Mesothelial cell of epicardium (in vitro differentiated cells): ENCODE results near the gene BACE2. TPM values are rescaled to one million over a fixed set of nuclear protein-coding genes. Genes with fewer than 3 reads are reported as not detected.

ENCODE experiments used
- DNase-seq, 2 experiments: peaks; one replicate each; pipeline ENCODE4 v3.0.0; 2021; ENCODE audit warnings: low spot score in 2 of 2; ENCODE audit not compliant: unreplicated experiment in 2 of 2
- H3K27ac Mint-ChIP-seq: 2 replicates; pipeline ENCODE4 v1.8.0; 2021; ENCODE audit warnings: mixed read lengths
- H3K27me3 Mint-ChIP-seq: 2 replicates; pipeline ENCODE4 v1.8.0; 2021; ENCODE audit warnings: low read depth, mixed read lengths
- H3K36me3 Mint-ChIP-seq: 2 replicates; pipeline ENCODE4 v1.8.0; 2021; ENCODE audit warnings: mixed read lengths
- H3K4me1 Mint-ChIP-seq: 2 replicates; pipeline ENCODE4 v1.8.0; 2021; ENCODE audit warnings: mixed read lengths
- H3K4me3 Mint-ChIP-seq: 2 replicates; pipeline ENCODE4 v1.8.0; 2021; ENCODE audit warnings: mild to moderate bottlenecking, moderate library complexity, mixed read lengths
- H3K9me3 Mint-ChIP-seq: 2 replicates; pipeline ENCODE4 v1.8.0; 2021; ENCODE audit warnings: mixed read lengths
- total RNA-seq: library from RNA; stranded (reverse); gene quantifications from 3 replicates; pipeline ENCODE4 v1.2.1, GENCODE V29; 2021
- TF ChIP-seq, protein P1 (sequence below): fragments of 200-600 bp; sonication (generic); IDR thresholded peaks from one replicate; pipeline ENCODE4 v1.5.0; 2021; ENCODE audit warnings: antibody characterized with exemption; ENCODE audit not compliant: unreplicated experiment

BACE2 gene
- total RNA-seq, 1 donor from 2014 or later, result 31.3 TPM

DNA sequence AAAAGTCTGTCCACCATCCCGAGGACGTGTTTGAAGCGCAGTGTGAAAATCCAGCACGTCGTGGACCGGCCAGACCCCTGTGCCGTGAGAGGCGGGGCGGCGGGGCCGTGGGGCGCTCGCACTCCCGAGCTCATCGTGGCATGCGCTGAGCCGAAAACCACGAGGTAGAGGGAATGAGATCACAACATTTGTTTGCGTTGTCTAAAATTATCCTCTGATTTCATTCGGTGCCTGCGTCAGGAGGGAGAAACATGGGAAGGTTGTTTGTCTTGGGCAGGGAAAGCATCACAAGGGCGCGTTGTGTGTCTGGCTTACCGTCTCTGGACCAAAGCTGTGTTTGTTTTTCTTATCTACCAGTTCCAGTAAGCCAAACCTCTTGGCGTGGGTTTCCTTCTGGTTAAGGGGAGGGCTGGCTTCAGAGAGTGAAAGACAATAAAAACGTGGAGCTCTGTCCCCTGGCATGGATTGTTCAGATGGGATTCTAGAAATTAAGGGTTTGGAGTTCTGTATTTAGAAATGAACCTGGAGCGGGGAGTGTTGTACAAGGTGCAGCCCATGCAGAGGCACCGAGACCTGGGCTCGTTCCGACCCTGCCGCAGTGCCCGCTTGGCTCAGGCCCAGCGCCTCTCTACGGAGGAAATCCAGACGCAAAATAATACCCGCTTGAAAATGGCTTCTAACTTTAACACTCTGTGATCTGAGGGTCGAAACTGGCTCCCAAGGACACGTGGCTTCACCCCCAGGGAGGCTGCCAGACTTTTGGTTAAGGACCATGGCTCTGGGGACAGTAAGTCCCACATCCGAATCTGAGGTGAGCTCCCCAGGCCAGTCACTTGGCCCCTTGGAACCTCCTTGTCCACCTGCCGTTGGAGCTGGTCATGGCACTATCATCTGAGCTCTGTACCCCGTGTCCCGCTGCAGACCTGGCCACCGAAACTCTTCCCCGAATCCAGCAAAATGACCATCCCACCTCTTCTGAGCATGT is 79.9 kb downstream of the BACE2 start:
- peaks cover 53% of the 10 kb centered on the region for H3K36me3 Mint-ChIP-seq

DNA sequence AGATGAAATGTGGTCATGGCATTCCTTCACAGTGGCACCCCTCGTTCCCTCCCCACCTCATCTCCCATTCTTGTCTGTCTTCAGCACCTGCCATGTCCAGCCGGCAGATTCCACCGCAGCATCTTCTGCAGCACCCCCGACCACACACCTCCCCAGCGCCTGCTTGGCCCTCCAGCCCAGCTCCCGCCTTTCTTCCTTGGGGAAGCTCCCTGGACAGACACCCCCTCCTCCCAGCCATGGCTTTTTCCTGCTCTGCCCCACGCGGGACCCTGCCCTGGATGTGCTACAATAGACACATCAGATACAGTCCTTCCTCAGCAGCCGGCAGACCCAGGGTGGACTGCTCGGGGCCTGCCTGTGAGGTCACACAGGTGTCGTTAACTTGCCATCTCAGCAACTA is 81.5 kb downstream of the BACE2 start:
- Mint-ChIP-seq H3K36me3 (peaks cover 59% of the 10 kb centered on the region), H3K27me3 (no peaks in the 10 kb centered on the region), H3K27ac (no peak overlapping the region), H3K4me1 (no peaks in the 10 kb centered on the region), H3K9me3 (peaks cover 5% of the 10 kb centered on the region), H3K4me3 (no peak overlapping the region)
- no peak for DNase-seq
- TF ChIP-seq, protein P1, sequence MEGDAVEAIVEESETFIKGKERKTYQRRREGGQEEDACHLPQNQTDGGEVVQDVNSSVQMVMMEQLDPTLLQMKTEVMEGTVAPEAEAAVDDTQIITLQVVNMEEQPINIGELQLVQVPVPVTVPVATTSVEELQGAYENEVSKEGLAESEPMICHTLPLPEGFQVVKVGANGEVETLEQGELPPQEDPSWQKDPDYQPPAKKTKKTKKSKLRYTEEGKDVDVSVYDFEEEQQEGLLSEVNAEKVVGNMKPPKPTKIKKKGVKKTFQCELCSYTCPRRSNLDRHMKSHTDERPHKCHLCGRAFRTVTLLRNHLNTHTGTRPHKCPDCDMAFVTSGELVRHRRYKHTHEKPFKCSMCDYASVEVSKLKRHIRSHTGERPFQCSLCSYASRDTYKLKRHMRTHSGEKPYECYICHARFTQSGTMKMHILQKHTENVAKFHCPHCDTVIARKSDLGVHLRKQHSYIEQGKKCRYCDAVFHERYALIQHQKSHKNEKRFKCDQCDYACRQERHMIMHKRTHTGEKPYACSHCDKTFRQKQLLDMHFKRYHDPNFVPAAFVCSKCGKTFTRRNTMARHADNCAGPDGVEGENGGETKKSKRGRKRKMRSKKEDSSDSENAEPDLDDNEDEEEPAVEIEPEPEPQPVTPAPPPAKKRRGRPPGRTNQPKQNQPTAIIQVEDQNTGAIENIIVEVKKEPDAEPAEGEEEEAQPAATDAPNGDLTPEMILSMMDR, result no peak

More for the DNA sequence above, 79.9 kb downstream of the BACE2 start:
- Mint-ChIP-seq H3K4me1 (no peaks in the 10 kb centered on the region), H3K27me3 (no peaks in the 10 kb centered on the region), H3K9me3 (no peaks in the 10 kb centered on the region), H3K27ac (no peak overlapping the region), H3K4me3 (no peak overlapping the region)
- no peak for DNase-seq
- TF ChIP-seq, protein P1, result no peak

DNA sequence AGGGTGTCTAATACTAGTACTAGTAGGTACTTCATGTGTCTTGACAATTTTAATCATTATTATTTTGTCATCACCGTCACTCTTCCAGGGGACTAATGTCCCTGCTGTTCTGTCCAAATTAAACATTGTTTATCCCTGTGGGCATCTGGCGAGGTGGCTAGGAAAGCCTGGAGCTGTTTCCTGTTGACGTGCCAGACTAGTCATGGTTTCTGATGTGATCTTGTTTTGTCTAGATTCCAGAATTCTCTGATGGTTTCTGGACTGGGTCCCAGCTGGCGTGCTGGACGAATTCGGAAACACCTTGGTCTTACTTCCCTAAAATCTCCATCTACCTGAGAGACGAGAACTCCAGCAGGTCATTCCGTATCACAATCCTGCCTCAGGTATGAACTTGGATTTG is 82.6 kb downstream of the BACE2 start:
- no peak overlapping the region for H3K4me3 Mint-ChIP-seq
- H3K27me3 Mint-ChIP-seq, result no peaks in the 10 kb centered on the region
- no peak for DNase-seq
- no peaks in the 10 kb centered on the region for H3K4me1 Mint-ChIP-seq
- peaks cover 11% of the 10 kb centered on the region for H3K9me3 Mint-ChIP-seq
- peaks cover 66% of the 10 kb centered on the region for H3K36me3 Mint-ChIP-seq
- TF ChIP-seq, protein P1, result no peak
- no peak overlapping the region for H3K27ac Mint-ChIP-seq

DNA sequence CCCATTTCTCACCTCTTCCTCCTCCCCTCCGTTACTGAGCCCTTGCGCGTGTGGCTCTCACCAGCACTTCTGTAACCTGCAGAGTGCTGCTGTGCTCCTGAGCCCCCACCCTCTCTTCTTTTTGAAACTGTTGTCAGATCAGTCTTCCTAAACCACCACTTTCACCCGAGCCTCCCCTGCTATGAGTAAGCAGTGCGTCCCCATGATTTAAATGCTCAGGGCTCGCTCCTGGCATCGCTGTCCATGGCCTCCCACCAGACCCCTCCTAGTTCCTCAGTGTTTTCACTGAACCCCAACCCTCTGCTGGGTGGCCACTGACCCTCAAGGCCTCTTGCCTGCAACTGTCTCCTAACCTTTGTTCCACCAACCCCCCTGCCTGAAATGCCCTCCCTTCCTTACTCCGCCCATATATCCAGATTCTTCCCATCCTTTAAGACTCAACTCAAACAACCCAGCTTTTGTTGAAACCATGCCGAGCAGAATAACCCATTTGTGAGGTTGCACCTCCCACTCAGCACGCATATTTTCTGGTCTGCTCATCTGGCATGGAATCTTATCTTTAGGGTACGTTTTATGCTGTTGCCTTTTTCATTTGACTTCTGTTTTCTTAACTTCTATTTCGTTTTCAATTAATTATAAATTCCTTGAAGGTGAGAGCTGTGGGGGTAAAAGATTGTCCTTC is 84.1 kb downstream of the BACE2 start:
- Mint-ChIP-seq H3K9me3 (peaks cover 11% of the 10 kb centered on the region), H3K27ac (no peak overlapping the region), H3K27me3 (no peaks in the 10 kb centered on the region), H3K4me3 (no peak overlapping the region), H3K36me3 (peaks cover 71% of the 10 kb centered on the region), H3K4me1 (no peaks in the 10 kb centered on the region)
- TF ChIP-seq, protein P1, result no peak
- DNase-seq, result no peak

DNA sequence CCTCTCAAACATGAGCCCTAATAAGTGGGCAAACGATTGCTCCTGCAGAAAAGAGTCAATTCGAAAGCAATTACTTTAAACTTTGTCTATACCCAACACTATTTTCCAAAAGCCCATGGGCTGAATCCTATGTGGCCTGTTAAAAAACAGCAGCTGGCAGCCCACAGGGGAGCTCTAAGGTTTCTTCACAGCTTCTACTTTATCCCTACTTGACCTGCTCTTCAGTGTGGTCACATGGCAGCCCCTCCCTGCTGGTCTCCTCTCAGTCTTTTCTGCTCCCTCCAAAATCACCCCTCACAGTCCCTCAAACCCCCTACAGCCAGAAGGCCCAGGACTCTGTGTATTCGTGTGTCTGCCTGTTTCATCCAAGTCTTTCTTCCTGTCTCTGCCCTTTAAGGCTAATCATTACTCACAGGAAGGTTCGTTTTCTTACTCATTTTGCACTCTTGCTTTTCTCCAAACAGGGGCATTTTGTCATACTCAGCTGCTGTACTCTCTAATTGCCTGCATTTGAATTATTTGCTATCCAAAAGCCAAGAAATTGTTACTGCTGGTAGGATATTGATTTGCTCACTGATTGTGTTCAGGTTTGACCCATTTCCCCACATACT is 86.2 kb downstream of the BACE2 start:
- TF ChIP-seq, protein P1, result no peak
- peaks cover 2% of the 10 kb centered on the region for H3K4me1 Mint-ChIP-seq
- no peak overlapping the region for H3K27ac Mint-ChIP-seq
- H3K9me3 Mint-ChIP-seq, result peaks cover 11% of the 10 kb centered on the region
- peaks cover 65% of the 10 kb centered on the region for H3K36me3 Mint-ChIP-seq
- no peaks in the 10 kb centered on the region for H3K27me3 Mint-ChIP-seq
- DNase-seq, result no peak
- H3K4me3 Mint-ChIP-seq, result no peak overlapping the region
